ENCODE measurements around the gene TCHHL1. TPM values are rescaled to one million over a fixed set of nuclear protein-coding genes. Genes with fewer than 3 reads are reported as not detected.

Gene TCHHL1
- not detected for total RNA-seq

DNA sequence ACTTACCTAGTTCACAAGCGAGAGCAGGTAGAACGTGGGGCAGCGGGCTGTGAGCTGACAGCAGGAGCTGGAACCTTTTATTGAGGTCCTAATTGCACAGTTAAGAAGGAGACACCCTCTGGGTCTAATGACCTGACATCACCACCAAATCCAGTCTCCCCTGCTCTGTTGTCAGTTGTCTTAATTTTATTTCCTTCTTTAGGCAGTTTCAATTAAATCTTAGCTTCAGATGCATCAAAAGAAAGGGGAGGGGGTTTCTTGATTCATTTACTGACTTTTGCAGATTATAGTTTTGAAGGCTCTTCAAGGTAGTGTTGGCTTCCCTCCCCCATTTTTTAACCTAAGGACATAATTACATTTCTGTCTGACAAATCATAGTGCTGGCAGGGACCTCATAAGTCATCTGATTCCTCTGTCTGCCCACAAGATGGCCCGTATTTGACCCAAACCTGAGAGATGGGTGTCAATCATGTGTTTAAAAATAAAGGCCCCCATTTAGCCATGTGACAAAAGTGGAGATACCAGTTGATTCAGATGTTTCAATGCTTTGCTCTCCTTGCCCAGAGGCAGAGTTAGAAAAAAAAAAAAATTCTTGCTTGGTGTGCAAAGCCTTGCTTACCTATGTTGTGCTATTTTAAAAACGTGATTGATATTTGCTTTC lies at the start of gene TCHHL1:
Gene TCHHL1 (minus strand): TSS at position 51 of the 661 bp plus-strand sequence. CDS start 921 bp downstream, outside the sequence.

DNA sequence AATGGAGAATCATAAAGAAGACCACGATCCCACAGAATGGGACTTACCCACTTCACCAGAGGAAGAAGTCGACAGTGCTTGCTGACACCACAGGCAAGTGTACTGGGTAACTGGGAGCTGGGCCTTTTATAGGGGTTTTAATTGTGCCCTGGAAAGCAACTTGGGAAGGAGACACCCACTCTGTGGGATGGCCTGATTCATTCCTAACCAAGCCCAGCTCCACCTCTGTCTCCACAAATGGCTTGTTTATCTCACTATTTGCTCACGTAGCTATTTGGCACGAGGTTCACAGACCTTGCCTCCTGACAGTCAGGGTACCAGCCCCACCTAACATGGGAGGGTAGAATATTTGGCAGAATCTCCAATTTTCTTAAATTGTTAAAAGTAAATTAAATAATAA lies 26.5 kb upstream of the TCHHL1 start, which contains the start of gene TCHH:
Gene TCHH (minus strand): TSS at position 101 of the 400 bp plus-strand sequence. CDS start 1,364 bp downstream, outside the sequence.

DNA sequence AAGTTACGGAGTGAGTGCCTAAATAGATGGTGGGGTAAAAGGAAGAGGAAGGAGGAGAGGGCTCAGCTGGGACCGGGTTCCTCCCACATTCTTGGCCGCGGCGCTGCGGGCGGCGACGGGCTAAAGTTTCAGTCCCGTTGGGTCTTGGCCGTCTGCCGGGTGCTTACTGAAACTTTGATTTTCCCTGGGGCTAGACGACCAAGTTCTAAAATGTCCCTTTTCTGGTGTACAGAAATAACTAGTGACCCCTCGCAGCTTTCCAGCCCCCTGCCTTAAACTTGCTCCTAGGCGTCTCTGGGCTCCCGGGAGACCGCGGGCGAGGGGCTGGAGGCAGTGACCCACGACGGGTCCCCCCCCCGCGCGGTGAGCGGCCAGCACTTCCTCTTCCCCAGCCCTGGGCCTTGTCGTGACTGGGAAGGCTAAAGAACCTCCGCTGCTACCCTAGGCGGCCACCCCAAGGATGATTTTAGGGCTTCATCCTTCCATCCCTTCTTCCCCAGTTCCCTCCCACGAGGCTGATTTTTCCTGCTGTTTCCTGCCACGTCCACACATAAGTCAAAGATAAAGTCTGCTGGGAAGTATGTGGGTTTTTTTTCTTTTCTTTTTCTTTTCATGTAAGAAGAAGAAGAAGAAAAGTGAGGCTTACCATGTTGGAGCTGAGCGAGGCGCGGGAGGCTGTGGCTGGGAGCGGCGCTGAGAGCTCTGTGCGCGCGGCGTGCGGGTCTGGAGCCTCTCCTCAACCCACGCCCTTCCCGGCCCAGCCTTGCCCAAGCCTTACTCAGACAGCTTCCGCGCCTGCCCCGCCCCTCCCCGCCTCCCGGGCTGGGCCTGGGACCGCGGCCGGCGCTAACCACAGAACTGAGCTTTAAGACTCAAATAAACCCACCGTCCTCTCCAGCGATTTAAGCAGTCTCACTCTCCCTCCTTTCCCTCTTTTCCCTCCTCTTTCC lies 52.3 kb downstream of the TCHHL1 start, which contains the start of gene S100A11:
Gene S100A11 (minus strand): TSS at position 738 of the 950 bp plus-strand sequence. CDS start 89 bp downstream, at position 649.

Other genes with a start within 250 kb of the TCHHL1 start
- under 1 TPM; 0.51 to 0.55 TPM for gene C2CD4D, start 249.2 kb downstream of the TCHHL1 start, total RNA-seq
- not detected for gene THEM5, start 235.4 kb downstream of the TCHHL1 start, total RNA-seq
- gene THEM4, start 179.6 kb downstream of the TCHHL1 start, total RNA-seq, result 10 to 100 TPM; 24.7 to 25.8 TPM
- gene S100A10, start 95.2 kb downstream of the TCHHL1 start, total RNA-seq, result 100 to 1,000 TPM; 489 to 516 TPM
- 100 to 1,000 TPM; 304 to 323 TPM for gene S100A11, start 52.1 kb downstream of the TCHHL1 start, total RNA-seq
- under 1 TPM in 1 of 2 experiments, not detected in 1; 0.02 TPM for gene TCHH, start 26.4 kb upstream of the TCHHL1 start, total RNA-seq
- gene RPTN, start 70.2 kb upstream of the TCHHL1 start, total RNA-seq, result not detected
- not detected for gene HRNR, start 135.1 kb upstream of the TCHHL1 start, total RNA-seq
- not detected for gene FLG, start 236.2 kb upstream of the TCHHL1 start, total RNA-seq

Measured in activated naive CD4-positive, alpha-beta T cell treated with anti-CD3 and anti-CD28 coated beads, Interleukin-2, amount 10 ng/mL, durations not matched to agents 5 hours and 36 hours (primary cell).